Fibroblast of lung (primary cell): Measurements from ENCODE around the gene INSIG2. TPM values are rescaled to one million over a fixed set of nuclear protein-coding genes. Genes with fewer than 3 reads are reported as not detected.
A peak's percentile ranks its signal among the peaks of the same experiment; 100 is the strongest.
"Not testable (repeated sequence)": the region's sequence is repeated elsewhere in the genome, so short reads cannot be mapped to it uniquely, and the experiment has no call there.

Experiments
- DNase-seq, 2 donors: peaks; one replicate each; pipeline versions ENCODE4 v3.0.0 to v3.0.0-alpha.2; 2010; ENCODE audit warnings: low read depth in 2 of 2
- H2AFZ ChIP-seq: 2 replicates; pipeline ENCODE4 v1.5.1; 2012; ENCODE audit warnings: low read length, control low read depth, inconsistent platforms
- H3K27ac ChIP-seq: 2 replicates; pipeline ENCODE4 v1.5.1; 2011; ENCODE audit warnings: low read length, control low read depth; ENCODE audit not compliant: insufficient read depth
- H3K27me3 ChIP-seq: 2 replicates; pipeline ENCODE4 v1.5.1; 2011; ENCODE audit warnings: mild to moderate bottlenecking, low read length; ENCODE audit not compliant: control insufficient read depth, insufficient read depth
- H3K36me3 ChIP-seq: 2 replicates; pipeline ENCODE4 v1.5.1; 2011; ENCODE audit warnings: low read length; ENCODE audit not compliant: control insufficient read depth, insufficient read depth
- H3K4me1 ChIP-seq: 2 replicates; pipeline ENCODE4 v1.5.1; 2011; ENCODE audit warnings: low read length; ENCODE audit not compliant: control insufficient read depth, insufficient read depth; ENCODE audit errors: extremely low read depth
- H3K4me2 ChIP-seq: 2 replicates; pipeline ENCODE4 v1.5.1; 2011; ENCODE audit warnings: low read length, control low read depth; ENCODE audit not compliant: insufficient read depth; ENCODE audit errors: extremely low read depth
- H3K4me3 ChIP-seq, 4 experiments: fragments of 200-600 bp in 1 of 4; sonication (generic) in 1 of 4; replicated peaks in 1 of 4; 2 replicates each; pipeline ENCODE4 v1.5.1; 2011 to 2016; ENCODE audit warnings: low read length in 4 of 4, low read depth in 3 of 4, mild to moderate bottlenecking in 3 of 4, control low read depth in 2 of 4, inconsistent platforms in 1 of 4, mixed read lengths in 1 of 4; ENCODE audit not compliant: insufficient read depth in 1 of 4; ENCODE audit errors: control extremely low read depth in 1 of 4
- H3K79me2 ChIP-seq: 2 replicates; pipeline ENCODE4 v1.5.1; 2012; ENCODE audit warnings: mild to moderate bottlenecking, low read length, inconsistent platforms; ENCODE audit not compliant: control insufficient read depth, insufficient read depth
- H3K9ac ChIP-seq: 2 replicates; pipeline ENCODE4 v1.5.1; 2011; ENCODE audit warnings: mild to moderate bottlenecking, low read length, control low read depth; ENCODE audit not compliant: insufficient read depth
- H3K9me3 ChIP-seq: 2 replicates; pipeline ENCODE4 v1.5.1; 2012; ENCODE audit warnings: low read depth, low read length; ENCODE audit not compliant: control insufficient read depth, insufficient read depth
- H4K20me1 ChIP-seq: 2 replicates; pipeline ENCODE4 v1.5.1; 2011; ENCODE audit warnings: low read length; ENCODE audit not compliant: control insufficient read depth, insufficient read depth; ENCODE audit errors: extremely low read depth
- EZH2 ChIP-seq: IDR thresholded peaks from 2 replicates; pipeline ENCODE4 v1.5.1; 2012; ENCODE audit warnings: low read length, control low read depth, mild to moderate bottlenecking; ENCODE audit errors: missing control alignments
- polyA plus RNA-seq, 2 donors: library from polyadenylated mRNA; depleted of rRNA in 1 of 2; stranded (reverse) in 1 of 2; unstranded in 1 of 2; fragments of >200 nt; gene quantifications; 2 replicates each; pipeline ENCODE4 v1.2.1, GENCODE V29; 2011 to 2012; ENCODE audit warnings: missing spikeins in 1 of 2
- total RNA-seq: library from RNA; depleted of rRNA; stranded (reverse); fragments of >200 nt; gene quantifications from 2 replicates; pipeline ENCODE4 v1.2.1, GENCODE V29; 2014
- TF ChIP-seq, protein P1 (sequence below), 2 donors: IDR thresholded peaks in 1 of 2; conservative IDR thresholded peaks in 1 of 2; 1 replicate in 1 of 2; 2 replicates in 1 of 2; pipeline ENCODE4 v1.5.1; 2011 to 2012; ENCODE audit warnings: low read length in 2 of 2, control low read depth in 1 of 2, inconsistent platforms in 1 of 2, low read depth in 1 of 2, mild to moderate bottlenecking in 1 of 2

The INSIG2 gene
- total and polyA plus RNA-seq, 2 donors (not counting 1 experiment from before 2014, with no cell fraction given): 9.9 to 31.1 TPM

DNA sequence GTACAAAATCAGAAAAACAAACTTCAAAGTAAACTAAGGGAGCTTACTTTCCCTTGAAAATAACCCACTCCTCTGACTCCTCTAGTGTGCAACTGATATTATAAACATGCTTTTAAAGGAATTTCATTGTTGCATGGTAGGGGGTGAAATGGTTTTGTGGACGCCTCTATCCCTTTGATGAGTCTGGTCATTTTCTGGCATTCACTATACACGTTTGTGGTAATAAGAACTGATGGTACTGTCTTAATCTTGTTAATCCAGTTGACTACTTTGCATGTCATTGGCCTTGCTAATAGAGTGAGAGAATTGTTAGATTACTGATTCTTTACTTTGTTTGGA lies 2.8 kb downstream of the INSIG2 start:
- Histone ChIP-seq H3K4me2 (no peak overlapping the region), H3K9ac (no peak overlapping the region), H4K20me1 (no peaks in the 10 kb centered on the region), H3K4me3 (no peak overlapping the region), H2AFZ (no peak overlapping the region), H3K27ac (no peak overlapping the region), H3K36me3 (no peaks in the 10 kb centered on the region), H3K79me2 (peaks cover 25% of the 10 kb centered on the region), H3K27me3 (peaks cover 3% of the 10 kb centered on the region), H3K4me1 (no peaks in the 10 kb centered on the region), H3K9me3 (no peaks in the 10 kb centered on the region)
- no peak for TF ChIP-seq EZH2
- TF ChIP-seq, protein P1, sequence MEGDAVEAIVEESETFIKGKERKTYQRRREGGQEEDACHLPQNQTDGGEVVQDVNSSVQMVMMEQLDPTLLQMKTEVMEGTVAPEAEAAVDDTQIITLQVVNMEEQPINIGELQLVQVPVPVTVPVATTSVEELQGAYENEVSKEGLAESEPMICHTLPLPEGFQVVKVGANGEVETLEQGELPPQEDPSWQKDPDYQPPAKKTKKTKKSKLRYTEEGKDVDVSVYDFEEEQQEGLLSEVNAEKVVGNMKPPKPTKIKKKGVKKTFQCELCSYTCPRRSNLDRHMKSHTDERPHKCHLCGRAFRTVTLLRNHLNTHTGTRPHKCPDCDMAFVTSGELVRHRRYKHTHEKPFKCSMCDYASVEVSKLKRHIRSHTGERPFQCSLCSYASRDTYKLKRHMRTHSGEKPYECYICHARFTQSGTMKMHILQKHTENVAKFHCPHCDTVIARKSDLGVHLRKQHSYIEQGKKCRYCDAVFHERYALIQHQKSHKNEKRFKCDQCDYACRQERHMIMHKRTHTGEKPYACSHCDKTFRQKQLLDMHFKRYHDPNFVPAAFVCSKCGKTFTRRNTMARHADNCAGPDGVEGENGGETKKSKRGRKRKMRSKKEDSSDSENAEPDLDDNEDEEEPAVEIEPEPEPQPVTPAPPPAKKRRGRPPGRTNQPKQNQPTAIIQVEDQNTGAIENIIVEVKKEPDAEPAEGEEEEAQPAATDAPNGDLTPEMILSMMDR (conservative IDR thresholded peaks at IDR 0.05 in 1 of 2, IDR thresholded peaks at IDR 0.05 in 1 of 2; ENCODE audit: low read depth in 1 of 2, low read length in 2 of 2): no peak
- DNase-seq: peak in 1 of 2 donors; percentile 33

GRCh38 chr2:118091631-118092030 lies 3.4 kb downstream of the INSIG2 start:
- Histone ChIP-seq H3K4me1 (no peaks in the 10 kb centered on the region), H3K79me2 (peaks cover 25% of the 10 kb centered on the region), H3K9ac (no peak overlapping the region), H3K27me3 (no peaks in the 10 kb centered on the region), H3K9me3 (no peaks in the 10 kb centered on the region), H3K4me2 (no peak overlapping the region), H4K20me1 (no peaks in the 10 kb centered on the region), H2AFZ (no peak overlapping the region), H3K27ac (no peak overlapping the region), H3K4me3 (no peak overlapping the region), H3K36me3 (no peaks in the 10 kb centered on the region)
- no peak for TF ChIP-seq EZH2
- TF ChIP-seq, protein P1 (conservative IDR thresholded peaks at IDR 0.05 in 1 of 2, IDR thresholded peaks at IDR 0.05 in 1 of 2; ENCODE audit: low read depth in 1 of 2, low read length in 2 of 2): no peak
- DNase-seq: peak in 1 of 2 donors; percentile 48

- not testable (repeated sequence) for H3K9ac ChIP-seq, H3K4me2 ChIP-seq, H3K4me1 ChIP-seq, H3K27me3 ChIP-seq, DNase-seq, H3K36me3 ChIP-seq, H2AFZ ChIP-seq, H3K27ac ChIP-seq, H3K9me3 ChIP-seq, H4K20me1 ChIP-seq, H3K4me3 ChIP-seq
- peaks cover 19% of the 10 kb centered on the region for H3K79me2 ChIP-seq
Measured at GRCh38 chr2:118094102-118094501, 5.8 kb downstream of the INSIG2 start.
